ENCODE results near the gene POU2F1.
"Not testable (repeated sequence)": the region's sequence is repeated elsewhere in the genome, so short reads cannot be mapped to it uniquely, and the experiment has no call there.

POU2F1 gene

GRCh38 chr1:167206166-167206835 is 14.4 kb upstream of the POU2F1 start:
- no peak for DNase-seq

GRCh38 chr1:167207940-167208623 is 12.6 kb upstream of the POU2F1 start:
- no peak for DNase-seq

GRCh38 chr1:167208624-167208976 is 12.1 kb upstream of the POU2F1 start:
- DNase-seq = no peak

DNA sequence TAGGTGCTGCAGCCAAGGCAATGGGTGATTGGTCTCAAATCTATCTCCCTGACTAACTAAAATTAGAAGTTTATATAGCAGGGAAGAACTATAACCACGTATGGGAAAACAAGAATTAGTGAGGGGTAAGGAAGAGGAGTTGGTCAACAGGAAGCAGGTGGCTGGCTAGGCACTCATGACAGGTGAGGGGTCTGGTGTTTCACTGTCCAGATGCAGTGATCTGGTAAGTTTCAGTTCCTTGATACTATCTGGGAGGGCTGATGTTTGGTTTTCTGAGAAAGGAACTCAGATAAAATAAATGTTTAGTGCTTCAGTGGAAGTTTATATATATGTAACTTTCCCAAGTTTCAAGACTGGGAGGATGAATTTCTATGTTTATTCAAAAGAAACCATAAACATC is 11.6 kb upstream of the POU2F1 start:
- no peak for DNase-seq

DNA sequence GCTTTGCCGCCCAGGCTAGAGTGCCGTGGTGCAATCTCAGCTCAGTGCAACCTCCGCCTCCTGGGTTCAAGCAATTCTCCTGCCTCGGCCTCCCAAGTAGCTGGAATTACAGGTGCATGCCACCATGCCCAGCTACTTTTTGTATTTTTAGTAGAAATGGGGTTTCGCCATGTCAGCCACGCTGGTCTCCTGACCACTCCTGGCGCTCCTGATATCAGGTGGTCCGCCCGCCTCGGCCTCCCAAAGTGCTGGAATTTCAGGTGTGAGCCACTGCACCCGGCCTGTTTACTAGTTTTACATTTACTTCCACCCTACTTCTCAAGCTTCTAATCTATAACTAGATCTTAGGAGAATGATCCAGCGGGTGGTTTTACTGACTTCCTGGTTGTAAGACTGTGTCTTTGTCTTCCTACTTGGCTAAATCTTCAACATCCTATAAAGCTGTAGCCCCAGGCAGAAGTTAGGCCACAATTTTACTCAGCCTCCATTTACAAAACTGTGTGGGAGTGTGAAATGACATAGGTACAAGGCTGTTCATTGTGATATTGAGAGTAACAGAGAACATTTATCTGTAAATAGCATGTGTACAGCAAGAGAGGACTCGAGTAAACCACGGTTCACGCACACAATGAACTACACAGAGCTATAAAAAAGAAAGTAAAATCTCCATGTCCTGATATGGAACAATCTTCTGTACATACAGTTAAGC is 9.6 kb upstream of the POU2F1 start:
- DNase-seq = no peak

DNA sequence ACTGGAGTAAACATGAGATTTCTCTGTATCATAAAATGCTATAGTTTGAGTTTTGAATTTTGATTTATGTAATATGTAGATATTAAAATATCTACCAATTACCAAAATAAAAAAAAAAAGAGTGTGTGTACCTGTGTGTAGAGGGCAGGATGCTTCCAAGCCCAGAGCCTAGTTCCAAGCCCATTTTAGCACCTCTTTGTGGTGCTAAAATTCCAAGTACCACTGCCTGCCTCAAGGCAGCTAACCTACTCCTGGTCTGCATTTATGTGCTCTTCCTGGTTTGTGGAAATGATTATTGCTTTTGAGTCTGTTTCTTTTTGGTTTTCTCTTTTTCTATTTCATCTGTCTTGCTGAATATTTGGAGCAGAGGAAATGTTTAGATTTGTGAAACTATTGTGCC is 8.7 kb upstream of the POU2F1 start:
- no peak for DNase-seq

DNA sequence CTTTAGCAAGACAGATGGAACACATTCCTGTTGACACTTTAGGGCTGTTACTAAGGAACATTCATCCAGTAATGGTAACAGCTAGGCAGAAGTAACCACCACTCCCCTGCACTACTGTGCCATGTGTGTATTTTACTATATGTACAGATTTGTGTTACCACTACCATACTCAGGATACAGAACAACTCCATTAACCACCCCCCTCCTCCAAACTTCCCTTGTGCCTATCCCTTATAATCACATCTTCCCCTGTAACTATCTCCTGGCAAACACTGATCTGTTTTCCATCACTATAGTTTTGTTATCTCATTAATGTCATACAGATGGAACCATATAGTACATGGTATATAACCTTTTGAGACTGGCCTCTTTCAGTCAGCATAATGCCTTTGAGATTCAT is 3.9 kb upstream of the POU2F1 start:
- no peak for DNase-seq

- no peak for DNase-seq
Observed at GRCh38 chr1:167219194-167219593, 1.5 kb upstream of the POU2F1 start.

DNA sequence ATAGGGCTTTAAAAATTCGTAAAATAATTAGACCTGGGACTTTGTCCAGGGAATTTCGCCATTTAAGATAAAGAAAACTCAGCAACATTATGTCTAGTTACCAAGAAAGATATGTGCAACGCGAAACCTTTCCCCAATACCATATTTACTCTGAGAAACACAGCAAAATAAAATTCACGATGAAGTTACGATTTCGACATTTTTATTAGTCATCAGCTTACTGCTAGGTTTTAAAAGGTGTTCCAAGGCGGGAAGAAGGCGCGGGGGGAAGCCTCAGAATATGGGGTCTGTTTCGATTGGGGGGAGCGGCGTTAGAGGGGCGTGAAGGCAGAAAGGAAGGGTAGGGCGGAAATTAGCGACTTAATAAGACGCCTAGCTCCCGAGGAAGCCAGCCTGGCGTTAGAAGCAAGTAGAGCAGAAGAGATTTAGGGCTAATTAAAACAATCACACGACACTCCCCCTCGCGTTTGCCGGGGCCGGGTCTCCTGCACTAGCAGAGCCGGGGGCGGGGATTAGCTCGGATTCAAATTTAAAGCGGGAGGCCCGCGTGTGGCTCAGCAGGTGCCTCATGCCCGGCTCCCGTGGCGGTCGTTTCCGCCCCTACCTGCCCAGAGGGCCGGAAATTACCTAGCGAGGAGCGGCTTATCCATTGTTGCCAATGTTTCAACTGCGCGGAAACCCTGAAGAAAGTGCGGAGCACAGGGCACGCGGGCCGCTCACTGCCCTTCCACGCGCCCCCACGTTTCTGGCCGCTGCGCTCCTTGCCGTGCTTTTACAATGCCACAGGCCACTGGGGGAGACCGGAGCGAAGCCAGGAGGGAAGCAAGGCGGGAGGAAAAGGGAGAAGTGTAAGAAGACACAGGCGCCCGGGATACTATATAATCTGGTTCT is 795 bp upstream of the POU2F1 start:
- DNase-seq = peak; percentile 83 to 87

- no peak for DNase-seq
Observed at GRCh38 chr1:167221126-167221737, 546 bp downstream of the POU2F1 start.

GRCh38 chr1:167221738-167222610 is 1.3 kb downstream of the POU2F1 start:
- DNase-seq = peak; percentile 46 to 66

DNA sequence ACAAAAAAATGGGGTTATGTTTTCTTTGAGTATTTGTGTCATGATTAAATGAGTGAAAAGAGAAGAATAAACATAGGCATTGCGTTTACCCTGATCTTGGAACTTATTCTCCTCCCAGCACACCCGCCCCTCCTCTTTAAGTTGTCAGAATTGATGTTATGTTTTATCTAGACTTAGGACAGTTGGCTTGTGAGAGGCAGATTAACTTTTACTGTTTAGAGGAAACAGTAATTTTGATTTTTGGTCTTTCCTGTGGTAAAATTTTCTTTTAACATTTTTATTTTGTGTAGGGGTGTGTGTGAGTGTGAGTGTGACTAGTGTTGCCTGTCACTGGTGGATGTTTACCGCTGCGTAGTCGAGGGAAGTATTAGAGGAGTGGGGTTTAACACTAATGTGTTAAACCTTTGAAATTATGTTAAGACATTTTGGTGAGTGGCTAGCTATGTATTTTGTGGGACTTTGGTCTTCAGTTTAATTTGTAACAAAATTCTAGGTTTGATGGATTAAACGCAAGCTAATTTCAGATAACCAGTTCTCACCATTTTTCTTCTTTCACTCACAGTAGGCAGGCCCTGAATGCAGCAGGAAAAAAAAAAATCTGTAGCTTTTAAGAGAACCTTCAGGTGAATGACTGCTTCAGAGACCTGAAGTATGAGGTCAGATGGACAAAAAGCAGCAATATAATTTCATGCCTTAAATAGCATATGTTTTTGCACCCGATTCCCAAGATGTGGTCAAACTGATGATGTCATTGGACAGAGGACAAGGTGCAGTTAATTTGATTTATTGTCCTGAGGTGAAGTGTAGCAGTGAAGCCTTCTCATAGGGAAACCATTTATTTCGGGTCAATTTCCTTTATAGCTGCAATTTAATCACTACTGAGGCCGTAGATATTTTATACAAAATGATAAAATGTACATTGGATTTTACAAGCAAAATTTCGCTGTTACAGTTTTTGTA is 2.7 kb downstream of the POU2F1 start:
- no peak for DNase-seq

DNA sequence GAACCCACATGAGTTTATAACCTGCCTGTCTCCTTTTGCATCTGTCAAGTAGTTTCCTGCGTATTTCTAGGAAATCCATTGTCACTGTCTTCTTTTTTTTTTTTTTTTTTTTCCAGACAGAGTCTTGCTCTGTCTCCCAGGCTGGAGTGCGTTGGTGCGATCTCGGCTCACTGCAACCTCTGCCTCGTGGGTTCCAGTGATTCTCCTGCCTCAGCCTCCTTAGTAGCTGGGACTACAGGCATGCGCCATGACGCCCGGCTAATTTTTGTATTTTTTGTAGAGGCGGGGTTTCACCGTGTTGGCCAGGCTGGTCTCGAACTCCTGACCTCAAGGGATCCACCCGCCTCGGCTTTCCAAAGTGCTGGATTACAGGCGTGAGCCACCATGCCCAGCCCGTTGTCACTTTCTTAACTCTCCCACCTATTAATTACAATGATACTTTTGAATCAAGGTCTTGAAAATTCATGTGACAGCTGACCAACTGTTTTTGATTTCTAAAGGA is 4.1 kb downstream of the POU2F1 start:
- not testable (repeated sequence) for DNase-seq

- no peak for DNase-seq
Observed at GRCh38 chr1:167225920-167226319, 5.2 kb downstream of the POU2F1 start.

DNA sequence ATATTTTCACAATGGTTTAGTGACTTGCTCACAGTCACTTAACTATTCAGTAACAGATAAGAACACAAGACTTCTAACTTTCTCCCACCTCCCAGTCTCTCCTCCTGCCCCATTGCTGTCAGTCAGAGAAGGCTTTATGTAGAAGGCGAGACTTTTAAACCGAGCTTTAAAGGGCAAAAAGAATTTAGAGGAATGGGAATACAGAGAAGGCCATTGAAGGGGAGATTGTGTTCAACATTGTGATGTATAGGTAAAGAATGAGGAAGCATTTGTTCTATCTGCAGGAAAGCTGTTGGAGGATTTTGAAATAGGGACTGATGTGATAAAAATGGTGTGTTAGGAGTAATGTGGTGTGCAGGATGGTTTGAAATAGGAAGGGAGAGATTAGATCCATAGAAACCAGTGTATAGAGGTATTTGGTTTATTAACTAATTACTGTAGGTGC is 7.3 kb downstream of the POU2F1 start:
- DNase-seq = no peak

- DNase-seq = no peak
Observed at GRCh38 chr1:167229719-167230385, 9.2 kb downstream of the POU2F1 start.

GRCh38 chr1:167230437-167230836 is 9.8 kb downstream of the POU2F1 start:
- DNase-seq = no peak

GRCh38 chr1:167231873-167232450 is 11.3 kb downstream of the POU2F1 start:
- no peak for DNase-seq

GRCh38 chr1:167232801-167233200 is 12.1 kb downstream of the POU2F1 start:
- no peak for DNase-seq
